ENCODE measurements around the gene DOCK1.

The DOCK1 gene

DNA sequence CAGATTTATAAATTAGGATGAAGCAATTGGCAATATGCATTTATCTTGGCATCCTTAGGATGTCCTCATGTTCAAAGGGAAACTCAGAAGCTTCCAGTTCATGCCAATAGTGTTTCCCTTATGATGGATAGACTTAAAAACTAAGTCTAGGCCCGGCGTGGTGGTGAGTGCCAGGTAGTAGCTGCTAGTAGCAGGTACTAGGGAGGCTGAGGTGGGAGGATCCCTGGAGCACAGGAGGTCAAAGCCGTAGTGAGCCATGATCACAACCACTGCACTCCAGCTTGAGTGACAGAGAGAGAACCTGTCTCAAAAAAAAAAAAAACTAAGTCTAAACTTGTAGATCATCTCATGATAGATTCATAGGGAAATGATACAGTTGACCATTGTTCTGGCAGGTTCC is 115.0 kb downstream of the DOCK1 start:
- Histone ChIP-seq H3K9me3 (ENCODE audit: control insufficient read depth, low read length) (no peaks in the 10 kb centered on the region), H3K4ac (ENCODE audit: low read depth in 1 of 2, low read length in 2 of 2) (no peak overlapping the region), H3K23ac (ENCODE audit: low read length in 2 of 2) (no peak overlapping the region), H2BK12ac (ENCODE audit: low read length in 2 of 2) (no peak overlapping the region), H3K79me1 (replicated peaks; ENCODE audit: low read length, poor library complexity, severe bottlenecking) (peaks cover 40% of the 10 kb centered on the region), H2BK15ac (ENCODE audit: low read depth, poor library complexity, severe bottlenecking) (no peak overlapping the region), H2BK5ac (ENCODE audit: low read depth, low read length, poor library complexity, severe bottlenecking) (no peak overlapping the region), H2AK5ac (ENCODE audit: low read length, severe bottlenecking) (no peak overlapping the region), H3K18ac (ENCODE audit: low read depth in 1 of 2, low read length in 2 of 2) (no peak overlapping the region), H3K9ac (ENCODE audit: low read length) (no peak overlapping the region), H2AFZ (ENCODE audit: low read depth, low read length) (no peak overlapping the region), H3K36me3 (ENCODE audit: control insufficient read depth in 1 of 2, insufficient read depth in 2 of 2, low read depth in 1 of 2, low read length in 2 of 2) (peaks cover 70 to 89% of the 10 kb centered on the region in 2 experiments), H3K4me1 (ENCODE audit: control insufficient read depth, insufficient read depth, low read depth, low read length) (peaks cover 1% of the 10 kb centered on the region), H4K91ac (ENCODE audit: low read length) (no peak overlapping the region), H4K8ac (ENCODE audit: low read length) (no peak overlapping the region), H3K27ac (ENCODE audit: low read length, poor library complexity, severe bottlenecking) (no peak overlapping the region), H3K4me3 (ENCODE audit: insufficient read depth in 1 of 2, low read depth in 1 of 2, low read length in 2 of 2) (no peak overlapping the region), H2BK120ac (ENCODE audit: low read depth, low read length) (no peak overlapping the region), H3K14ac (ENCODE audit: low read length in 2 of 2) (no peak overlapping the region), H3K27me3 (ENCODE audit: control insufficient read depth in 1 of 2, insufficient read depth in 1 of 2, low read length in 2 of 2) (no peaks in the 10 kb centered on the region), H3K4me2 (ENCODE audit: low read length, poor library complexity, severe bottlenecking) (no peak overlapping the region)
- WGBS: 100% methylated on average over 2 of the region's 3 CpGs
- no peak for DNase-seq

DNA sequence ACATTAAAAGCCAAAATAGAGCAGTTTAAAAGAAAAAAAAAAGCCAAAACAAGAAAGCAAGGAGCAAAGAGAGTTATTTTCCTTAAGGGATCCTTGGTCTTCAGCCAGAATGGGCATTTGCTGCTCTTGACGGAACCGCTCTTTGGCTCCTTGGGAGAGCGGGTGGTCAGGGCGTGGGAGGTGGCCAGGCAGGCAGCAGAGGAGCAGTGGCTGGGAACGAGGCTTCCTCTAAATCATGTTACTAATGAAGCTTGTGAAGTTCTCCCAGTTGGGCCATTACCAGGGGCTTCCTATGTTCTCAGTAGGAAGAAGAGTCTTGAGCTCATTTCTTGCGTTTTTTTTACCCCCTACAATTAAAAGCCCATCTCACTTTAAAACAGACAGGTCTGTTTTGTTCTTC is 116.6 kb downstream of the DOCK1 start:
- Histone ChIP-seq H3K14ac (ENCODE audit: low read length in 2 of 2) (no peak overlapping the region), H2BK15ac (ENCODE audit: low read depth, poor library complexity, severe bottlenecking) (no peak overlapping the region), H4K8ac (ENCODE audit: low read length) (no peak overlapping the region), H3K27ac (ENCODE audit: low read length, poor library complexity, severe bottlenecking) (no peak overlapping the region), H3K79me1 (replicated peaks; ENCODE audit: low read length, poor library complexity, severe bottlenecking) (peaks cover 34% of the 10 kb centered on the region), H2AK5ac (ENCODE audit: low read length, severe bottlenecking) (no peak overlapping the region), H3K9ac (ENCODE audit: low read length) (no peak overlapping the region), H2AFZ (ENCODE audit: low read depth, low read length) (no peak overlapping the region), H3K4me1 (ENCODE audit: control insufficient read depth, insufficient read depth, low read depth, low read length) (peaks cover 1% of the 10 kb centered on the region), H2BK12ac (ENCODE audit: low read length in 2 of 2) (no peak overlapping the region), H2BK5ac (ENCODE audit: low read depth, low read length, poor library complexity, severe bottlenecking) (no peak overlapping the region), H3K27me3 (ENCODE audit: control insufficient read depth in 1 of 2, insufficient read depth in 1 of 2, low read length in 2 of 2) (no peaks in the 10 kb centered on the region), H3K18ac (ENCODE audit: low read depth in 1 of 2, low read length in 2 of 2) (no peak overlapping the region), H3K23ac (ENCODE audit: low read length in 2 of 2) (no peak overlapping the region), H3K9me3 (ENCODE audit: control insufficient read depth, low read length) (no peaks in the 10 kb centered on the region), H2BK120ac (ENCODE audit: low read depth, low read length) (no peak overlapping the region), H4K91ac (ENCODE audit: low read length) (no peak overlapping the region), H3K36me3 (ENCODE audit: control insufficient read depth in 1 of 2, insufficient read depth in 2 of 2, low read depth in 1 of 2, low read length in 2 of 2) (peaks cover 60 to 86% of the 10 kb centered on the region in 2 experiments), H3K4ac (ENCODE audit: low read depth in 1 of 2, low read length in 2 of 2) (no peak overlapping the region), H3K4me3 (ENCODE audit: insufficient read depth in 1 of 2, low read depth in 1 of 2, low read length in 2 of 2) (no peak overlapping the region), H3K4me2 (ENCODE audit: low read length, poor library complexity, severe bottlenecking) (no peak overlapping the region)
- no peak for DNase-seq
- 96% methylated on average over 5 of the region's 6 CpGs for WGBS

DNA sequence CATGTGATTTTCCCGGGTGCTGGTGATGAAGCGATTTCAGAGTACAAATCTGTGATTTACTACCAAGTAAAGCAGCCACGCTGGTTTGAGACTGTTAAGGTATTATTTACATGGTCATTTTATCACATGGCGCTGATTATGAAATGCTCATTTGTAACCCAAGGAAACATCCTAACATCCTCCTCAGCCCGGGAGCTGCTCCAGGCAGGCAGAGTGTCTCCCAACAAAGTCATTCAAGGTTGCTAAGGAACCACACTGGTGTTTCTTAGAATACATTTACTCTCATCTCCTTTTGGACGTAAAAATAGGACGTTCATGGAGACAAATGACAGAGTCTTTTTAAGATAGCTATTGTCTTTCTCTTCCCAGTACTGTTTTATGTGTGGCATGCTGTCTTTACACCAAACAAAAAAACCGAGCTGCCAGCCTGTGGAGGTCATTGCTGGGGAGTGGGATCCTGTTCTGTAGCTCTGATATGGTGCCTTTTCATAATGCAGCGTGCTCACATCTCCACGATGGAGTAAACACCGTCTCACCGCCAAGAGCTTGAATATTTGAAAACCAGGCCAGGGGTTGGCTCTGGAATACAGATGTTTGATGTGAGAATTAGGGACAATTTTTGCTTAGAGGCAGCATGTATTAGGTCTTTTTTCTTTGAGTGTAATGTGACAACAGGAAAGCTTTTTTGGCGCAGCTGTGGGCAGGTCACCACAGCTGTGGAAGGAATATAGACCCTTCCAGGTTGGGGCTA is 119.6 kb downstream of the DOCK1 start:
- no peak overlapping the region for H2AK5ac ChIP-seq (ENCODE audit: low read length, severe bottlenecking)
- H3K4me2 ChIP-seq (ENCODE audit: low read length, poor library complexity, severe bottlenecking): no peak overlapping the region
- no peak overlapping the region for H4K91ac ChIP-seq (ENCODE audit: low read length)
- no peak overlapping the region for H3K27ac ChIP-seq (ENCODE audit: low read length, poor library complexity, severe bottlenecking)
- H2BK120ac ChIP-seq (ENCODE audit: low read depth, low read length): no peak overlapping the region
- no peak overlapping the region for H3K14ac ChIP-seq (ENCODE audit: low read length in 2 of 2)
- H3K27me3 ChIP-seq (ENCODE audit: control insufficient read depth in 1 of 2, insufficient read depth in 1 of 2, low read length in 2 of 2): no peaks in the 10 kb centered on the region
- H3K4ac ChIP-seq (ENCODE audit: low read depth in 1 of 2, low read length in 2 of 2): no peak overlapping the region
- H2BK15ac ChIP-seq (ENCODE audit: low read depth, poor library complexity, severe bottlenecking): no peak overlapping the region
- H3K18ac ChIP-seq (ENCODE audit: low read depth in 1 of 2, low read length in 2 of 2): no peak overlapping the region
- no peaks in the 10 kb centered on the region for H3K4me1 ChIP-seq (ENCODE audit: control insufficient read depth, insufficient read depth, low read depth, low read length)
- peak; percentile 18 for DNase-seq
- H2BK12ac ChIP-seq (ENCODE audit: low read length in 2 of 2): no peak overlapping the region
- peaks cover 34% of the 10 kb centered on the region for H3K79me1 ChIP-seq (replicated peaks; ENCODE audit: low read length, poor library complexity, severe bottlenecking)
- H2BK5ac ChIP-seq (ENCODE audit: low read depth, low read length, poor library complexity, severe bottlenecking): no peak overlapping the region
- peaks cover 63 to 84% of the 10 kb centered on the region in 2 experiments for H3K36me3 ChIP-seq (ENCODE audit: control insufficient read depth in 1 of 2, insufficient read depth in 2 of 2, low read depth in 1 of 2, low read length in 2 of 2)
- WGBS: 95% methylated on average over 12 of the region's 13 CpGs
- no peaks in the 10 kb centered on the region for H3K9me3 ChIP-seq (ENCODE audit: control insufficient read depth, low read length)
- H3K9ac ChIP-seq (ENCODE audit: low read length): peak overlapping the region; percentile 71
- H3K4me3 ChIP-seq (ENCODE audit: insufficient read depth in 1 of 2, low read depth in 1 of 2, low read length in 2 of 2): no peak overlapping the region
- H3K23ac ChIP-seq (ENCODE audit: low read length in 2 of 2): no peak overlapping the region
- H4K8ac ChIP-seq (ENCODE audit: low read length): no peak overlapping the region
- no peak overlapping the region for H2AFZ ChIP-seq (ENCODE audit: low read depth, low read length)

DNA sequence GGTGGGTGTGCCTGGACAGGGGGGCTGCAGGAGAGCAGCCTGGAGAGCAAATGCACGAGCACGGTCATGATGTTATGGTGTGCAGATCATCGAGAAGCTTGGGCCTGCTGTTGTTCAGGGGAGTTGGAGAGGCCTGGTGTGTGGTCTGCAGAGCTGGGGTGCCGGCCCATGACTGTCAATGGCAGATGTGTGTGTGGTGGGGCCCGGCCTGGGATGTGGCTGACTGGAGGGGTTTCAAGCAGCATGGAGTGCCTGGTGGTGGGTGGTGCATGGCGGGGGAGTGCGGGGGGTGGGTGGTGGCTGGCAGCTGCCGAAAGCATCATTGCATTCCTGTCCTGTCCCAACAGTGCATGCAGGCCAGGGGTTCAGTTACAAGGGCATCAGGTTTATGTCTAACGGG is 122.6 kb downstream of the DOCK1 start:
- 96% methylated on average over 9 of the region's 9 CpGs for WGBS
- H3K36me3 ChIP-seq (ENCODE audit: control insufficient read depth in 1 of 2, insufficient read depth in 2 of 2, low read depth in 1 of 2, low read length in 2 of 2): peaks cover 65 to 94% of the 10 kb centered on the region in 2 experiments

More for the DNA sequence above, 122.6 kb downstream of the DOCK1 start:
- no peak overlapping the region for H3K4ac ChIP-seq (ENCODE audit: low read depth in 1 of 2, low read length in 2 of 2)
- H3K4me2 ChIP-seq (ENCODE audit: low read length, poor library complexity, severe bottlenecking): no peak overlapping the region
- no peak for DNase-seq
- H3K4me3 ChIP-seq (ENCODE audit: insufficient read depth in 1 of 2, low read depth in 1 of 2, low read length in 2 of 2): no peak overlapping the region
- no peak overlapping the region for H2BK5ac ChIP-seq (ENCODE audit: low read depth, low read length, poor library complexity, severe bottlenecking)
- H4K8ac ChIP-seq (ENCODE audit: low read length): no peak overlapping the region
- no peak overlapping the region for H3K23ac ChIP-seq (ENCODE audit: low read length in 2 of 2)
- H2BK12ac ChIP-seq (ENCODE audit: low read length in 2 of 2): no peak overlapping the region
- no peak overlapping the region for H4K91ac ChIP-seq (ENCODE audit: low read length)
- no peaks in the 10 kb centered on the region for H3K9me3 ChIP-seq (ENCODE audit: control insufficient read depth, low read length)
- H2BK120ac ChIP-seq (ENCODE audit: low read depth, low read length): no peak overlapping the region
- H3K18ac ChIP-seq (ENCODE audit: low read depth in 1 of 2, low read length in 2 of 2): no peak overlapping the region
- H3K4me1 ChIP-seq (ENCODE audit: control insufficient read depth, insufficient read depth, low read depth, low read length): no peaks in the 10 kb centered on the region
- H2AFZ ChIP-seq (ENCODE audit: low read depth, low read length): no peak overlapping the region
- no peak overlapping the region for H3K27ac ChIP-seq (ENCODE audit: low read length, poor library complexity, severe bottlenecking)
- no peak overlapping the region for H2BK15ac ChIP-seq (ENCODE audit: low read depth, poor library complexity, severe bottlenecking)
- no peak overlapping the region for H2AK5ac ChIP-seq (ENCODE audit: low read length, severe bottlenecking)
- H3K27me3 ChIP-seq (ENCODE audit: control insufficient read depth in 1 of 2, insufficient read depth in 1 of 2, low read length in 2 of 2): no peaks in the 10 kb centered on the region
- H3K14ac ChIP-seq (ENCODE audit: low read length in 2 of 2): no peak overlapping the region
- peaks cover 33% of the 10 kb centered on the region for H3K79me1 ChIP-seq (replicated peaks; ENCODE audit: low read length, poor library complexity, severe bottlenecking)
- no peak overlapping the region for H3K9ac ChIP-seq (ENCODE audit: low read length)
